Tibial artery (tissue), 4 donors: ENCODE measurements around the gene MT1E.

Experiments used
- DNase-seq, 2 donors: peaks; one replicate each; pipeline ENCODE4 v3.0.0-alpha.2; 2019
- H3K27ac ChIP-seq, 2 donors: fragments of 200-600 bp; sonication (generic) in 1 of 2; 1 replicate in 1 of 2; 2 replicates in 1 of 2; pipeline ENCODE4 v1.5.1; 2018 to 2019; ENCODE audit warnings: mild to moderate bottlenecking in 1 of 2
- H3K27me3 ChIP-seq, 2 donors: fragments of 200-600 bp; sonication (generic) in 1 of 2; one replicate each; pipeline versions ENCODE4 v1.5.1 to v1.6.0; 2016 to 2019
- H3K36me3 ChIP-seq, 3 donors: fragments of 200-600 bp; sonication (generic) in 2 of 3; one replicate each; pipeline ENCODE4 v1.5.1; 2016 to 2019; ENCODE audit warnings: mild to moderate bottlenecking in 2 of 3
- H3K4me1 ChIP-seq, 4 donors: fragments of 200-600 bp; sonication (generic) in 2 of 4; 1 replicate in 3 of 4; 2 replicates in 1 of 4; pipeline ENCODE4 v1.5.1; 2016 to 2019
- H3K4me3 ChIP-seq, 2 donors: fragments of 200-600 bp; sonication (generic) in 1 of 2; 1 replicate in 1 of 2; 2 replicates in 1 of 2; pipeline ENCODE4 v1.5.1; 2018 to 2019; ENCODE audit warnings: mild to moderate bottlenecking in 2 of 2
- H3K9me3 ChIP-seq, 3 donors: fragments of 200-600 bp; sonication (generic) in 1 of 3; one replicate each; pipeline ENCODE4 v1.5.1; 2016 to 2019
- CTCF ChIP-seq, 2 experiments: fragments of 200-600 bp in 1 of 2; fragments of 450-650 bp in 1 of 2; IDR thresholded peaks; one replicate each; pipeline ENCODE4 v1.5.1; 2017 to 2019; ENCODE audit warnings: antibody characterized with exemption in 2 of 2, mild to moderate bottlenecking in 1 of 2, moderate library complexity in 1 of 2
- intact Hi-C: fragments of 100-400 bp; cut with DNase I; formaldehyde crosslinking; loops from one replicate; pipeline ENCODE4 v1.15.0; 2023; ENCODE audit warnings: low total_unique reads

Gene MT1E

GRCh38 chr16:56630134-56630533, 4.6 kb downstream of the MT1E start:
- no peaks in the 10 kb centered on the region for H3K36me3 ChIP-seq
- no peak for DNase-seq
- H3K27ac ChIP-seq, result peak overlapping the region in 1 of 2 donors; percentile 99
- intact Hi-C loops, result no loop called here
- H3K4me3 ChIP-seq, result no peak overlapping the region
- H3K9me3 ChIP-seq, result no peaks in the 10 kb centered on the region
- peaks cover 0 to 46% (median 13%) of the 10 kb centered on the region in 4 donors for H3K4me1 ChIP-seq
- no peaks in the 10 kb centered on the region for H3K27me3 ChIP-seq
- no peak for TF ChIP-seq CTCF (IDR thresholded peaks at IDR 0.05)

- no peak for TF ChIP-seq CTCF (IDR thresholded peaks at IDR 0.05)
- intact Hi-C loops, result no loop called here
- Histone ChIP-seq H3K4me1 (peaks cover 0 to 53% (median 18%) of the 10 kb centered on the region in 4 donors), H3K27ac (peak overlapping the region; percentile 77 to 95), H3K9me3 (no peaks in the 10 kb centered on the region), H3K27me3 (no peaks in the 10 kb centered on the region), H3K36me3 (no peaks in the 10 kb centered on the region), H3K4me3 (peak overlapping the region in 1 of 2 donors; percentile 67)
- no peak for DNase-seq
These were observed 5.6 kb downstream of the MT1E start for GRCh38 chr16:56631197-56631596.

- H3K36me3 ChIP-seq, result no peaks in the 10 kb centered on the region
- peak overlapping the region; percentile 77 to 95 for H3K27ac ChIP-seq
These were observed 6.2 kb downstream of the MT1E start for GRCh38 chr16:56631832-56632155.

GRCh38 chr16:56632156-56632847, 6.7 kb downstream of the MT1E start, which contains the start of gene MT1M:
TSS of gene MT1M (plus strand) at chr16:56632659. CDS start at chr16:56632732, 73 bp downstream.
- peaks cover 0 to 53% (median 18%) of the 10 kb centered on the region in 4 donors for H3K4me1 ChIP-seq
- H3K27ac ChIP-seq, result peak within 1 kb of the TSS; percentile 77 to 95
- H3K4me3 ChIP-seq, result peak within 1 kb of the TSS; percentile 64 to 67
- peak; percentile 73 to 91 for DNase-seq
- H3K27me3 ChIP-seq, result no peaks in the 10 kb centered on the region
- TF ChIP-seq CTCF (IDR thresholded peaks at IDR 0.05), result no peak
- intact Hi-C loops, result no loop called here
- H3K9me3 ChIP-seq, result no peaks in the 10 kb centered on the region
- no peaks in the 10 kb centered on the region for H3K36me3 ChIP-seq

More at GRCh38 chr16:56631832-56632155, 6.2 kb downstream of the MT1E start:
- Histone ChIP-seq H3K4me1 (peaks cover 0 to 53% (median 18%) of the 10 kb centered on the region in 4 donors), H3K4me3 (peak overlapping the region; percentile 64 to 67), H3K27me3 (no peaks in the 10 kb centered on the region), H3K9me3 (no peaks in the 10 kb centered on the region)
- intact Hi-C loops, result no loop called here
- no peak for DNase-seq
- TF ChIP-seq CTCF (IDR thresholded peaks at IDR 0.05), result no peak

GRCh38 chr16:56632848-56633365, 7.3 kb downstream of the MT1E start:
- Histone ChIP-seq H3K4me1 (peaks cover 0 to 52% (median 20%) of the 10 kb centered on the region in 4 donors), H3K4me3 (peak overlapping the region; percentile 64 to 67), H3K9me3 (no peaks in the 10 kb centered on the region), H3K27ac (peak overlapping the region; percentile 77 to 95), H3K27me3 (no peaks in the 10 kb centered on the region), H3K36me3 (no peaks in the 10 kb centered on the region)
- no peak for DNase-seq
- intact Hi-C loops, result no loop called here
- no peak for TF ChIP-seq CTCF (IDR thresholded peaks at IDR 0.05)
